Fibroblast of skin of right quadriceps (primary cell): ENCODE results near the gene TMEM132D.

Source experiments
- DNase-seq: peaks from one replicate; pipeline ENCODE4 v3.0.0-alpha.2; 2013

TMEM132D gene

GRCh38 chr12:129720618-129721017, 183.2 kb downstream of the TMEM132D start:
- no peak for DNase-seq

- peak; percentile 5 for DNase-seq
Measured at GRCh38 chr12:129719416-129719815, 184.4 kb downstream of the TMEM132D start.

- no peak for DNase-seq
Measured at GRCh38 chr12:129717438-129717837, 186.4 kb downstream of the TMEM132D start.

GRCh38 chr12:129716825-129717224, 187.0 kb downstream of the TMEM132D start:
- no peak for DNase-seq

GRCh38 chr12:129706716-129707115, 197.1 kb downstream of the TMEM132D start:
- no peak for DNase-seq

GRCh38 chr12:129704232-129704830, 199.5 kb downstream of the TMEM132D start:
- no peak for DNase-seq

GRCh38 chr12:129701631-129702101, 202.2 kb downstream of the TMEM132D start:
- peak; percentile 34 for DNase-seq

- DNase-seq: no peak
Measured at GRCh38 chr12:129700036-129700435, 203.8 kb downstream of the TMEM132D start.

GRCh38 chr12:129696926-129697325, 206.9 kb downstream of the TMEM132D start:
- peak; percentile 51 for DNase-seq

- DNase-seq: no peak
Measured at GRCh38 chr12:129696405-129696804, 207.4 kb downstream of the TMEM132D start.

- no peak for DNase-seq
Measured at GRCh38 chr12:129693731-129694130, 210.1 kb downstream of the TMEM132D start.

- DNase-seq: no peak
Measured at GRCh38 chr12:129687731-129688130, 216.1 kb downstream of the TMEM132D start.

GRCh38 chr12:129681830-129682229, 222.0 kb downstream of the TMEM132D start:
- DNase-seq: no peak

- no peak for DNase-seq
Measured at GRCh38 chr12:129681151-129681550, 222.7 kb downstream of the TMEM132D start.

- DNase-seq: no peak
Measured at GRCh38 chr12:129676411-129676810, 227.4 kb downstream of the TMEM132D start.

- no peak for DNase-seq
Measured at GRCh38 chr12:129675947-129676346, 227.9 kb downstream of the TMEM132D start.

GRCh38 chr12:129675496-129675895, 228.3 kb downstream of the TMEM132D start:
- peak; percentile 5 for DNase-seq

GRCh38 chr12:129673806-129674205, 230.0 kb downstream of the TMEM132D start:
- no peak for DNase-seq

- no peak for DNase-seq
Measured at GRCh38 chr12:129672110-129672509, 231.7 kb downstream of the TMEM132D start.

GRCh38 chr12:129670256-129670920, 233.4 kb downstream of the TMEM132D start:
- DNase-seq: peak; percentile 53

- DNase-seq: peak; percentile 19
Measured at GRCh38 chr12:129665414-129665813, 238.4 kb downstream of the TMEM132D start.

GRCh38 chr12:129662234-129662633, 241.6 kb downstream of the TMEM132D start:
- DNase-seq: no peak

GRCh38 chr12:129660946-129661345, 242.9 kb downstream of the TMEM132D start:
- DNase-seq: no peak

GRCh38 chr12:129659961-129660622, 243.7 kb downstream of the TMEM132D start:
- peak; percentile 90 for DNase-seq
